ENCODE results near the gene UNC13D. TPM values are rescaled to one million over a fixed set of nuclear protein-coding genes. Genes with fewer than 3 reads are reported as not detected.

The UNC13D gene
- total and polyA plus RNA-seq, 2 experiments from 2014 or later, result 10.8 to 14.8 TPM

DNA sequence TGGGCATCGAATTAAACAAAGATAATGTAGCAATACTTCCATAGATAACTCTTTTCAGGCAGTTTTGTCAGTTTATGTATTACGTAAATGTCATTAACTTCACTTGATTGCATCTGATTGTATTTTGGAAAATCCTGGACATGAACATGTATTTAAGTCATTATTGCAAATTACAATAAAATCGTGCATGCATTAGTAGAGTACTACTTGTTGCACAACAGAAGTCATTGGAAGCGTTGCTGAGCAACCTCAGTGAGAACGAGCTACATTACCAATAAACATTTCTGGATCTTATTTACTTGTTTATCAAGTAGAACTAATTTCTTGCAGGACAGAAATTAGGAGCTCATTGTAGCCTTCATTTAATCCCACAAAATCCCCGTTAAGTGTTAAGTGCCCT, 53.0 kb downstream of the UNC13D start:
- H3K27me3 ChIP-seq, result no peaks in the 10 kb centered on the region
- no peaks in the 10 kb centered on the region for H3K9me3 ChIP-seq (ENCODE audit: low read depth)
- no peak for DNase-seq (ENCODE audit: low read depth in 1 of 2, low spot score in 1 of 2)
- H3K27ac ChIP-seq, result peak overlapping the region; percentile 31
- no peak overlapping the region for H3K4me3 ChIP-seq
- peaks cover 3% of the 10 kb centered on the region for H3K36me3 ChIP-seq
- H3K4me1 ChIP-seq (ENCODE audit: low read depth), result peaks cover 17% of the 10 kb centered on the region
- TF ChIP-seq, protein P1, sequence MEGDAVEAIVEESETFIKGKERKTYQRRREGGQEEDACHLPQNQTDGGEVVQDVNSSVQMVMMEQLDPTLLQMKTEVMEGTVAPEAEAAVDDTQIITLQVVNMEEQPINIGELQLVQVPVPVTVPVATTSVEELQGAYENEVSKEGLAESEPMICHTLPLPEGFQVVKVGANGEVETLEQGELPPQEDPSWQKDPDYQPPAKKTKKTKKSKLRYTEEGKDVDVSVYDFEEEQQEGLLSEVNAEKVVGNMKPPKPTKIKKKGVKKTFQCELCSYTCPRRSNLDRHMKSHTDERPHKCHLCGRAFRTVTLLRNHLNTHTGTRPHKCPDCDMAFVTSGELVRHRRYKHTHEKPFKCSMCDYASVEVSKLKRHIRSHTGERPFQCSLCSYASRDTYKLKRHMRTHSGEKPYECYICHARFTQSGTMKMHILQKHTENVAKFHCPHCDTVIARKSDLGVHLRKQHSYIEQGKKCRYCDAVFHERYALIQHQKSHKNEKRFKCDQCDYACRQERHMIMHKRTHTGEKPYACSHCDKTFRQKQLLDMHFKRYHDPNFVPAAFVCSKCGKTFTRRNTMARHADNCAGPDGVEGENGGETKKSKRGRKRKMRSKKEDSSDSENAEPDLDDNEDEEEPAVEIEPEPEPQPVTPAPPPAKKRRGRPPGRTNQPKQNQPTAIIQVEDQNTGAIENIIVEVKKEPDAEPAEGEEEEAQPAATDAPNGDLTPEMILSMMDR (IDR thresholded peaks at IDR 0.05; ENCODE audit: low read depth, low read length), result no peak

DNA sequence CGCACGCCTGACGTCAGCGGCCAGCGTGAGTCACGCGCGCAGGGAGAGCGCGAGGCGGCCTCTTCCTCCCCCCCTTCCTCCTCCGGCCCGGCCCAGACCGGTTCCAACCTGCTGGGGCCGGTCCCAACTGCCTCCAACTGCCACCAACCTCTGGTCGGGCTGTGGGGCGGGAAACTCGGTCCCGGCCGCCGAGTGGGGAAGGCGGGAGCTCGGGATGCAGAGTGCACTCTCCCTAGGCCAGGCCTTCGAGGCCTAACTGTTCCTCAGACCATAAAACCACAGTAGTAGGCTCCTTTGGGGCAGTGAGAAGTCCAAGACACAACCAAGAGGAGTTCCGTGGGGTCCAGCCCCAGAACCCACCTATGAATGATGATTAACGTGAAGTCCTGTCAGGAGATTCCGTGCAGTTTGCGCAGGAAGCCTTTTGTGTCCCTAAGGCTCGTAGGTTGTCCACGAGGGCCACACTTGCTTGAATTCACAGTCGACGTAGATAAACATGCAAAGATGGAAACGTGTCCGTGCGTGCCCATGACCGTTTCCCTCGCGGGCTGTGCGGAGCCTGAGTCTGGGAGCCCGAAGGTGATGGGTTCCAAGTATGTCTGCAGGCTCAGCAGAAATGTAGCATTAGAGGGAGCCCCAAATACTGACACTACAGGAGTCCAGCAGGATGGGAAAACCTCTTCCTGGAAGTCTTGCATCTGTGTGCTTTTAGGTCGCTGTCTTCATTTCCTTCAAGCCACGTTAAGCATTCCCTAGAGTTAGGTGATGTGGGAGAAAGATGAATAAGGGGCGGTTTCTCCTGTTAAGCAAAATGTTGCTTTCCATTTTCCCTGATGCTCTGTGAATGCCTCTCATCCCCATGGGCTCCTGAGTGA, 59.0 kb downstream of the UNC13D start:
- H3K27ac ChIP-seq, result peak overlapping the region; percentile 98
- peaks cover 28% of the 10 kb centered on the region for H3K4me1 ChIP-seq (ENCODE audit: low read depth)
- no peaks in the 10 kb centered on the region for H3K36me3 ChIP-seq
- H3K4me3 ChIP-seq, result peak overlapping the region; percentile 59
- no peaks in the 10 kb centered on the region for H3K27me3 ChIP-seq
- H3K9me3 ChIP-seq (ENCODE audit: low read depth), result no peaks in the 10 kb centered on the region
- TF ChIP-seq, protein P1 (IDR thresholded peaks at IDR 0.05; ENCODE audit: low read depth, low read length), result no peak
- peak; percentile 74 to 97 for DNase-seq (ENCODE audit: low read depth in 1 of 2, low spot score in 1 of 2)

DNA sequence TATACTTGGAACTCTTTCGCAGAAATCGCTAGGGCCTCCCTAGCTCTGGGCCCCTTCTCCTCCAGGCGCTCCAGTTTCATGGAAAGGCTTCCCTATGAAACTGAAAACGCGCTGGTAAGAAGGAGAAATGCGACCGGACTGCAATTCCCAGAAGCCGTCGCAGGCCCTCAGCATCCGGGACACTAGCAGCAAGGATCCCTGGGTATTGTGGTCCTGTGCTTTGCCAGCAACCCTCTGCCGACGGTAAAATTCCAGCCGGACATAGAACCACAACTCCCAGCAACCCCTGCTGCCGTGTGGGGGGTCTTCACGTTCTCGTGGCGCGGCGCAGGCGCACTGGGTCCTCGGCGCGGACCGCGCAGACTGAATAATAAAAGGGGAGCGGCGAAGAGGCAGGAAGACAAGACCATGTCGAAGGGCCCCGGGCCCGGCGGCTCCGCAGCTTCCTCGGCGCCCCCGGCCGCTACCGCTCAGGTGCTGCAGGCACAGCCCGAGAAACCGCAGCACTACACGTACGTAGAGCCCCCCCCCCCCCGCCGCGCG, 59.7 kb downstream of the UNC13D start, which contains the start of gene UNK:
TSS of gene UNK (plus strand) at position 334 of the 543 bp plus-strand sequence. CDS start at position 409, 75 bp downstream.
- DNase-seq (ENCODE audit: low read depth in 1 of 2, low spot score in 1 of 2), result peak; percentile 98 to 100
- Histone ChIP-seq H3K4me3 (peak within 1 kb of the TSS; percentile 59), H3K27me3 (no peaks in the 10 kb centered on the region), H3K36me3 (no peaks in the 10 kb centered on the region), H3K27ac (peak within 1 kb of the TSS; percentile 98), H3K9me3 (ENCODE audit: low read depth) (no peaks in the 10 kb centered on the region), H3K4me1 (ENCODE audit: low read depth) (peaks cover 28% of the 10 kb centered on the region)
- TF ChIP-seq, protein P1 (IDR thresholded peaks at IDR 0.05; ENCODE audit: low read depth, low read length), result no peak

DNA sequence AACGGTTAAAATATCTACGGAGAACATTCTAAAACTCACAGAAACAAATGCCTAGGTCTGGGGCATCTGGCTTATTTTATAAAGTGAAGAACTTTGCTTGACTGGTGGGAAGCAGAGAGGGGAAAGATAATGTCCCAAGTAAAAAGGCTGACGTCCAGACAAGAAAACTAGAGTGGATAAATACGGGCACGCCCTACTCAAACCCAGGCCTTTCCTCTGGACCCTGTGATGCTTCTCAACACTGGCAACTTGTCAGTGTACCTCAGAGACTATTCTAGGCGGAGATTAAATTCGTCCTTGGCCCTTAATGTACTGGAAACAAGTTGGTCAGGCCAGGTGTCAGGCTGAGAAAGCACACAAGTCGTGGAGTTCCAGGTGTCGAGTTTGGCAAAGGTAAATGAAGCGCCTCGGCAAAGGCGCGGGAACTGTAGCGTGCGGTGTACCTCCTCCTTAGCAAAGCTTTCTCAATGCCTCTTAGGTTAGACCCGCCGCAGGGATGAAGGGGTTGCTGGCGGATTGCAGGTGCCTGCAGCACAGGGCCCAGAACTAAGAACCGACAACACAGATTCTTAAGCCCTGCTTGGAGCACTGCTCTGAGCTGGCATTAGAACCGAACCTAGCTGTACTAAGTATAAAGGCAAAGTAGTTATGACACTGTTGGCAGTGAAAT, 60.3 kb downstream of the UNC13D start:
- TF ChIP-seq, protein P1 (IDR thresholded peaks at IDR 0.05; ENCODE audit: low read depth, low read length), result no peak
- no peaks in the 10 kb centered on the region for H3K27me3 ChIP-seq
- peaks cover under 1% of the 10 kb centered on the region for H3K36me3 ChIP-seq
- DNase-seq (ENCODE audit: low read depth in 1 of 2, low spot score in 1 of 2), result no peak
- H3K4me1 ChIP-seq (ENCODE audit: low read depth), result peaks cover 28% of the 10 kb centered on the region
- no peaks in the 10 kb centered on the region for H3K9me3 ChIP-seq (ENCODE audit: low read depth)
- H3K27ac ChIP-seq, result peak overlapping the region; percentile 98
- H3K4me3 ChIP-seq, result peak overlapping the region; percentile 11

DNA sequence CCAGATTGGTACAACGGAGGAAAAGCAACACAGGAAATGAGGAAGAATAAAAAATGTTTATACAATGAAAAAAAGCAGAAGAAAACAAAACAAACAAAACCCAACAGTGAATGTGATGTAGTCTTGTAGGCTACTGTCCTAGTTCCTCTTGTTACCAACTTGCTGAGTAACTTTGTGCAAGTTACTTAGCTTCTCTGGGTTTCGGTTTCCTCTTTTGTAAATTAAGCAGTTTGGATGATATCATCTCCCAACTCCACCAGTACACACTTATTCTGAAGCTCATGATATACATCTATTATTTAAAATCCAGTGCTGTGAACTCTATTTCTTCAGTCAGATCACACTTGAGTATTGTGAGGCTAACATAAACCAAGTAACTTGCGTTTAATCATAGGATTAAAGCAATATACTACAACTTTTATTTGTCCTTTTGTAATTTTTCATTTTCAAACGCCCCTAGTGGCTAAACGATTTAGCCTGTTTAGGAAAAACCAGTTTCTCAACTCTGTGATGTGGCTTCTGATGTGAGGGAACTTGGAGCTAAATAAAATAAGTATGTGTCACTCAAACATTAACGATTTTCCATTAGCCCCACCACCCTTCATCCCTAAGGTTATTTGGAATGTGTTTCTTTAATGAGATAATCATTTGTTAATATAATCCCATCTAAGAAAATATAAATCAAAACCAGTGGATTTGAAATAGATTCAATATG, 61.0 kb downstream of the UNC13D start:
- Histone ChIP-seq H3K27ac (peak overlapping the region; percentile 98), H3K36me3 (peaks cover 8% of the 10 kb centered on the region), H3K27me3 (no peaks in the 10 kb centered on the region), H3K4me1 (ENCODE audit: low read depth) (peaks cover 28% of the 10 kb centered on the region), H3K4me3 (no peak overlapping the region), H3K9me3 (ENCODE audit: low read depth) (no peaks in the 10 kb centered on the region)
- TF ChIP-seq, protein P1 (IDR thresholded peaks at IDR 0.05; ENCODE audit: low read depth, low read length), result peak; percentile 76
- peak; percentile 35 to 71 for DNase-seq (ENCODE audit: low read depth in 1 of 2, low spot score in 1 of 2)

Data from cardiac muscle cell (in vitro differentiated cells and primary cell).